A673 (cell line): ENCODE data around the gene STOX1. TPM values are rescaled to one million over a fixed set of nuclear protein-coding genes. Genes with fewer than 3 reads are reported as not detected.
"Not testable (repeated sequence)": the region's sequence is repeated elsewhere in the genome, so short reads cannot be mapped to it uniquely, and the experiment has no call there.

Experiments
- BruUV-seq: library from RNA; stranded (reverse); fragments of 400-500 nt; replicated peaks from 2 replicates; lab custom pipeline; 2021; lab: Mats Ljungman, UMichigan
- CTCF ChIA-PET: fragments of 300-600 bp; sonication (Branson Sonifier 250); formaldehyde crosslinking; loops from one replicate; lab custom pipeline; 2022; ENCODE audit warnings: antibody characterized with exemption; lab: Charles Lee
- POLR2A ChIA-PET: fragments of 300-600 bp; sonication (Branson Sonifier 250); formaldehyde crosslinking; loops from one replicate; lab custom pipeline; 2022; ENCODE audit warnings: antibody characterized with exemption; ENCODE audit not compliant: low non-redundant PET; lab: Charles Lee
- DNase-seq: peaks from one replicate; pipeline ENCODE4 v3.0.0-alpha.2; 2015; ENCODE audit warnings: low spot score
- H3K27ac ChIP-seq: fragments of 200-600 bp; sonication (generic); 2 replicates; pipeline ENCODE4 v1.5.1; 2016; ENCODE audit warnings: mixed run types, low read depth, mild to moderate bottlenecking, mixed read lengths, antibody characterized with exemption, low read length; ENCODE audit not compliant: poor library complexity, severe bottlenecking
- H3K27me3 ChIP-seq: fragments of 200-600 bp; sonication (generic); replicated peaks from 2 replicates; pipeline ENCODE4 v1.6.1; 2017; ENCODE audit warnings: mixed run types, low read depth, mild to moderate bottlenecking, mixed read lengths, antibody characterized with exemption, low read length; ENCODE audit not compliant: insufficient read depth, poor library complexity
- H3K36me3 ChIP-seq: fragments of 200-600 bp; sonication (generic); 2 replicates; pipeline ENCODE4 v1.6.1; 2016; ENCODE audit warnings: mixed run types, mild to moderate bottlenecking, mixed read lengths, antibody characterized with exemption, low read length; ENCODE audit not compliant: insufficient read depth, poor library complexity, severe bottlenecking
- H3K4me1 ChIP-seq: fragments of 200-600 bp; sonication (generic); 2 replicates; pipeline ENCODE4 v1.6.1; 2017; ENCODE audit warnings: mixed run types, mild to moderate bottlenecking, mixed read lengths, antibody characterized with exemption, low read length; ENCODE audit not compliant: insufficient read depth, poor library complexity, severe bottlenecking
- H3K4me3 ChIP-seq: fragments of 200-600 bp; sonication (generic); 2 replicates; pipeline ENCODE4 v1.5.1; 2016; ENCODE audit warnings: low read depth, mixed run types, mild to moderate bottlenecking, mixed read lengths, low read length; ENCODE audit not compliant: poor library complexity, severe bottlenecking
- H3K9me3 ChIP-seq: fragments of 200-600 bp; sonication (generic); 2 replicates; pipeline ENCODE4 v1.6.1; 2016; ENCODE audit warnings: mixed run types, low read depth, mild to moderate bottlenecking, mixed read lengths, antibody characterized with exemption, low read length; ENCODE audit not compliant: poor library complexity, severe bottlenecking
- CTCF ChIP-seq: fragments of 300-800, 200-600 bp; sonication (generic); conservative IDR thresholded peaks from 2 replicates; pipeline ENCODE4 v1.5.1; 2017; ENCODE audit warnings: low read depth, mild to moderate bottlenecking, antibody characterized with exemption, low read length, moderate library complexity, mixed read lengths
- EZH2 ChIP-seq: fragments of 200-600 bp; sonication (generic); IDR thresholded peaks from 2 replicates; pipeline ENCODE4 v1.6.1; 2017; ENCODE audit warnings: borderline replicate concordance, low read depth, mild to moderate bottlenecking, mixed read lengths, antibody characterized with exemption, low read length; ENCODE audit not compliant: poor library complexity, severe bottlenecking
- intact Hi-C: fragments of 100-400 bp; cut with micrococcal nuclease; formaldehyde crosslinking; loops from one replicate; pipeline ENCODE4 v1.10.0; 2022; ENCODE audit not compliant: unreplicated experiment
- total RNA-seq: library from RNA; stranded (reverse); gene quantifications from 2 replicates; pipeline ENCODE4 v1.2.3, GENCODE V29; 2021

Gene STOX1
- total RNA-seq, 1 experiment from 2014 or later = 2.1 TPM

- no peak for DNase-seq
- peaks cover 5% of the 10 kb centered on the region for H3K36me3 ChIP-seq
- H3K4me3 ChIP-seq = no peak overlapping the region
- TF ChIP-seq CTCF (no peak), EZH2 (no peak)
- no peak overlapping the region for H3K27ac ChIP-seq
- H3K9me3 ChIP-seq = no peaks in the 10 kb centered on the region
- ChIA-PET CTCF (no interaction called here), POLR2A (no interaction called here)
- BruUV-seq = no TSS peak
- H3K4me1 ChIP-seq = no peaks in the 10 kb centered on the region
- no peaks in the 10 kb centered on the region for H3K27me3 ChIP-seq
- intact Hi-C loops = no loop called here
Measured at GRCh38 chr10:68800211-68800610, 27.1 kb upstream of the STOX1 start.

- intact Hi-C loops = no loop called here
- Histone ChIP-seq H3K27me3 (no peaks in the 10 kb centered on the region), H3K27ac (no peak overlapping the region), H3K36me3 (peaks cover 2% of the 10 kb centered on the region), H3K4me1 (no peaks in the 10 kb centered on the region), H3K4me3 (no peak overlapping the region), H3K9me3 (no peaks in the 10 kb centered on the region)
- CTCF ChIA-PET = no interaction called here
- TF ChIP-seq EZH2 = no peak
- TF ChIP-seq CTCF = no peak
- DNase-seq = no peak
- POLR2A ChIA-PET = no interaction called here
- no TSS peak for BruUV-seq
Measured at GRCh38 chr10:68804692-68805091, 22.6 kb upstream of the STOX1 start.

GRCh38 chr10:68810830-68811229 is 16.5 kb upstream of the STOX1 start:
- H3K36me3 ChIP-seq, intact Hi-C loops, H3K4me3 ChIP-seq, POLR2A ChIA-PET, H3K27ac ChIP-seq, DNase-seq, H3K27me3 ChIP-seq, BruUV-seq, H3K9me3 ChIP-seq, CTCF ChIA-PET: not testable (repeated sequence)
- H3K4me1 ChIP-seq = peaks cover 12% of the 10 kb centered on the region

- no peak overlapping the region for H3K4me3 ChIP-seq
- ChIA-PET CTCF (no interaction called here), POLR2A (no interaction called here)
- BruUV-seq = no TSS peak
- intact Hi-C loops = no loop called here
- H3K36me3 ChIP-seq = no peaks in the 10 kb centered on the region
- no peaks in the 10 kb centered on the region for H3K9me3 ChIP-seq
- DNase-seq = no peak
- H3K27me3 ChIP-seq = no peaks in the 10 kb centered on the region
- H3K4me1 ChIP-seq = peaks cover 12% of the 10 kb centered on the region
- no peak overlapping the region for H3K27ac ChIP-seq
- TF ChIP-seq EZH2 = no peak
- no peak for TF ChIP-seq CTCF
Measured at GRCh38 chr10:68811314-68812009, 15.9 kb upstream of the STOX1 start.
